ENCODE results near the gene LLPH.

Gene LLPH

GRCh38 chr12:66074561-66074960, 56.0 kb downstream of the LLPH start:
- no peak for TF ChIP-seq CTCF (conservative IDR thresholded peaks at IDR 0.05)
- H3K27ac ChIP-seq: no peak overlapping the region

- no peak overlapping the region for H3K27ac ChIP-seq
Measured at GRCh38 chr12:66072566-66072965, 58.0 kb downstream of the LLPH start.

GRCh38 chr12:66072135-66072534, 58.4 kb downstream of the LLPH start:
- H3K27ac ChIP-seq: no peak overlapping the region
- TF ChIP-seq CTCF (conservative IDR thresholded peaks at IDR 0.05): no peak

More at GRCh38 chr12:66072566-66072965, 58.0 kb downstream of the LLPH start:
- TF ChIP-seq CTCF (conservative IDR thresholded peaks at IDR 0.05): no peak

- TF ChIP-seq CTCF (conservative IDR thresholded peaks at IDR 0.05): no peak
- no peak overlapping the region for H3K27ac ChIP-seq
Measured at GRCh38 chr12:66071549-66071948, 59.0 kb downstream of the LLPH start.

GRCh38 chr12:66070378-66071120, 60.0 kb downstream of the LLPH start:
- H3K27ac ChIP-seq: no peak overlapping the region
- no peak for TF ChIP-seq CTCF (conservative IDR thresholded peaks at IDR 0.05)

GRCh38 chr12:66066929-66067523, 63.5 kb downstream of the LLPH start:
- no peak overlapping the region for H3K27ac ChIP-seq
- no peak for TF ChIP-seq CTCF (conservative IDR thresholded peaks at IDR 0.05)
